IMR-90 (cell line): Measurements from ENCODE around the gene BTF3. TPM values are rescaled to one million over a fixed set of nuclear protein-coding genes. Genes with fewer than 3 reads are reported as not detected.
A peak's percentile ranks its signal among the peaks of the same experiment; 100 is the strongest.

Experiments used
- ATAC-seq: fragments of 200-7000 bp; cut with Tn5 transposase; 2 replicates; pipeline ENCODE4 v1.9.1; 2020; ENCODE audit warnings: low read depth, mild to moderate bottlenecking, moderate library complexity
- BruUV-seq: library from RNA; stranded (reverse); fragments of 400-500 nt; replicated peaks from 2 replicates; lab custom pipeline; 2021; lab: Mats Ljungman, UMichigan
- CTCF ChIA-PET: fragments of 300-600 bp; formaldehyde crosslinking; extraction: SDS; loops from one replicate; lab custom pipeline; 2021; ENCODE audit warnings: antibody characterized with exemption; lab: Yijun Ruan, JAX
- POLR2A ChIA-PET: fragments of 300-600 bp; sonication (Branson Sonifier 250); formaldehyde crosslinking; loops from one replicate; lab custom pipeline; 2022; ENCODE audit warnings: antibody characterized with exemption; ENCODE audit not compliant: unreplicated experiment; lab: Charles Lee
- DNase-seq: peaks from one replicate; pipeline ENCODE4 v3.0.0; 2013
- H2AFZ ChIP-seq: replicated peaks from 2 replicates; pipeline ENCODE3; 2013; ENCODE audit warnings: low read length, mild to moderate bottlenecking; ENCODE audit not compliant: poor library complexity
- H2AK5ac ChIP-seq: 2 replicates; pipeline ENCODE4 v1.6.1; 2013; ENCODE audit warnings: low read depth, low read length, inconsistent platforms
- H2AK9ac ChIP-seq: replicated peaks from 2 replicates; pipeline ENCODE3; 2013; ENCODE audit warnings: mild to moderate bottlenecking, low read depth, low read length, moderate library complexity; ENCODE audit not compliant: poor library complexity
- H2BK120ac ChIP-seq: 2 replicates; pipeline ENCODE4 v1.6.1; 2013; ENCODE audit warnings: low read depth, low read length, inconsistent platforms
- H2BK15ac ChIP-seq: 3 replicates; pipeline ENCODE4 v1.6.1; 2013; ENCODE audit warnings: low read depth, low read length, inconsistent platforms
- H2BK20ac ChIP-seq: 2 replicates; pipeline ENCODE4 v1.6.1; 2013; ENCODE audit warnings: low read depth, mild to moderate bottlenecking, inconsistent platforms, low read length, moderate library complexity
- H2BK5ac ChIP-seq: 2 replicates; pipeline ENCODE4 v1.6.1; 2013; ENCODE audit warnings: mild to moderate bottlenecking, low read depth, low read length, inconsistent platforms; ENCODE audit not compliant: poor library complexity, severe bottlenecking
- H3K14ac ChIP-seq: replicated peaks from 2 replicates; pipeline ENCODE4 v1.6.1; 2013; ENCODE audit warnings: low read depth, low read length, inconsistent platforms
- H3K18ac ChIP-seq: 2 replicates; pipeline ENCODE4 v1.6.1; 2013; ENCODE audit warnings: low read depth, low read length, control low read depth
- H3K23ac ChIP-seq: 2 replicates; pipeline ENCODE4 v1.6.1; 2013; ENCODE audit warnings: low read depth, low read length, inconsistent platforms
- H3K27ac ChIP-seq: 2 replicates; pipeline ENCODE4 v1.5.1; 2013; ENCODE audit warnings: mild to moderate bottlenecking, control low read depth, low read length; ENCODE audit not compliant: insufficient read depth
- H3K27me3 ChIP-seq: 2 replicates; pipeline ENCODE4 v1.6.1; 2013; ENCODE audit warnings: low read length; ENCODE audit not compliant: control insufficient read depth, insufficient read depth
- H3K36me3 ChIP-seq: 2 replicates; pipeline ENCODE4 v1.6.1; 2013; ENCODE audit warnings: low read length, mixed read lengths; ENCODE audit not compliant: control insufficient read depth, insufficient read depth
- H3K4ac ChIP-seq: 2 replicates; pipeline ENCODE4 v1.6.1; 2013; ENCODE audit warnings: low read depth, low read length, inconsistent platforms
- H3K4me1 ChIP-seq: 2 replicates; pipeline ENCODE4 v1.6.1; 2013; ENCODE audit warnings: low read length, mixed read lengths; ENCODE audit not compliant: control insufficient read depth, insufficient read depth
- H3K4me2 ChIP-seq: 2 replicates; pipeline ENCODE4 v1.6.1; 2013; ENCODE audit warnings: low read depth, mild to moderate bottlenecking, control low read depth, low read length, moderate library complexity
- H3K4me3 ChIP-seq: 2 replicates; pipeline ENCODE4 v1.5.1; 2013; ENCODE audit warnings: low read depth, mild to moderate bottlenecking, control low read depth, low read length, moderate library complexity; ENCODE audit not compliant: insufficient read depth
- H3K56ac ChIP-seq: 2 replicates; pipeline ENCODE4 v1.6.1; 2013; ENCODE audit warnings: low read length, inconsistent platforms; ENCODE audit not compliant: insufficient read depth; ENCODE audit errors: extremely low read depth
- H3K79me1 ChIP-seq, 2 experiments: 2 replicates each; pipeline ENCODE4 v1.6.1; 2013; ENCODE audit warnings: low read length in 2 of 2, inconsistent platforms in 1 of 2, low read depth in 1 of 2
- H3K9ac ChIP-seq: 2 replicates; pipeline ENCODE4 v1.6.1; 2013; ENCODE audit warnings: low read depth, low read length, control low read depth
- H3K9me1 ChIP-seq: 2 replicates; pipeline ENCODE4 v1.6.1; 2013; ENCODE audit warnings: low read length, inconsistent platforms; ENCODE audit not compliant: insufficient read depth
- H3K9me3 ChIP-seq: 2 replicates; pipeline ENCODE4 v1.6.1; 2013; ENCODE audit warnings: low read length; ENCODE audit not compliant: control insufficient read depth, insufficient read depth
- H4K20me1 ChIP-seq: 2 replicates; pipeline ENCODE4 v1.6.1; 2013; ENCODE audit warnings: low read length, inconsistent platforms; ENCODE audit not compliant: insufficient read depth
- H4K5ac ChIP-seq: 2 replicates; pipeline ENCODE4 v1.6.1; 2013; ENCODE audit warnings: mild to moderate bottlenecking, low read depth, low read length, control low read depth
- H4K8ac ChIP-seq, 2 experiments: 2 replicates each; pipeline ENCODE4 v1.6.1; 2013; ENCODE audit warnings: low read depth in 2 of 2, low read length in 2 of 2, control low read depth in 1 of 2, inconsistent platforms in 1 of 2
- H4K91ac ChIP-seq: 2 replicates; pipeline ENCODE4 v1.6.1; 2013; ENCODE audit warnings: low read depth, low read length, inconsistent platforms; ENCODE audit not compliant: insufficient read depth
- CEBPB ChIP-seq: IDR thresholded peaks from 2 replicates; pipeline ENCODE4 v1.6.1; 2012; ENCODE audit warnings: low read depth, low read length, improper control_type of control experiment
- MAFK ChIP-seq: IDR thresholded peaks from 2 replicates; pipeline ENCODE4 v1.6.1; 2012; ENCODE audit warnings: low read depth, low read length, improper control_type of control experiment
- MAZ ChIP-seq: IDR thresholded peaks from 2 replicates; pipeline ENCODE4 v1.6.1; 2012; ENCODE audit warnings: low read depth, mild to moderate bottlenecking, low read length, improper control_type of control experiment, moderate library complexity, borderline replicate concordance
- MXI1 ChIP-seq: IDR thresholded peaks from 2 replicates; pipeline ENCODE4 v1.6.1; 2012; ENCODE audit warnings: low read depth, mild to moderate bottlenecking, low read length, moderate library complexity, borderline replicate concordance
- NFE2L2 ChIP-seq: fragments of 150-350 bp; IDR thresholded peaks from 2 replicates; pipeline ENCODE4 v1.6.1; 2016; ENCODE audit warnings: low read depth, mild to moderate bottlenecking, low read length
- SMC3 ChIP-seq: fragments of 150-350 bp; IDR thresholded peaks from 2 replicates; pipeline ENCODE4 v1.6.1; 2016; ENCODE audit warnings: low read depth, mild to moderate bottlenecking, antibody characterized with exemption, low read length, moderate library complexity
- WGBS, 2 experiments: methylation state at CpG; one replicate each; pipeline versions ENCODE4 v1.1.5 to v1.1.7; 2013; ENCODE audit warnings: missing lambda C conversion rate in 2 of 2; ENCODE audit not compliant: insufficient read length in 1 of 2; ENCODE audit errors: extremely low coverage in 2 of 2; 5-methylcytosine and 5-hydroxymethylcytosine counted together
- dilution Hi-C: fragments of 300-500 bp; cut with HindIII; formaldehyde crosslinking; loops from one replicate; pipeline ENCODE4 v1.14.3; 2018; ENCODE audit warnings: low sequenced_read_pairs; ENCODE audit not compliant: unreplicated experiment
- in situ Hi-C: fragments of 300-500 bp; cut with MboI; formaldehyde crosslinking; loops from 3 replicates; pipeline ENCODE4 v1.14.3; 2019; ENCODE audit warnings: low sequenced_read_pairs, inconsistent platforms, mixed read lengths
- intact Hi-C: fragments of 100-400 bp; cut with micrococcal nuclease; formaldehyde crosslinking; loops from 2 replicates; pipeline ENCODE4 v1.10.0; 2022
- polyA plus RNA-seq, 3 experiments: library from polyadenylated mRNA; depleted of rRNA; stranded (reverse); fragments of >200 nt; gene quantifications; 2 replicates each; pipeline ENCODE4 v1.2.3, GENCODE V29; 2012; ENCODE audit warnings: low replicate concordance in 1 of 3
- total RNA-seq: library from RNA; depleted of rRNA; stranded (reverse); fragments of >200 nt; gene quantifications from 2 replicates; pipeline ENCODE4 v1.2.3, GENCODE V29; 2012

BTF3 gene
- total and polyA plus RNA-seq, 2 of the 4 experiments (the other 2 are of a cell fraction), result 225 to 443 TPM

- Histone ChIP-seq H4K5ac (no peak overlapping the region), H3K9me3 (no peaks in the 10 kb centered on the region), H3K36me3 (no peaks in the 10 kb centered on the region), H2BK5ac (no peak overlapping the region), H2AK9ac (no peak overlapping the region), H2BK15ac (no peak overlapping the region), H3K9me1 (no peaks in the 10 kb centered on the region; the same call in 1 of the 2 replicates), H3K18ac (no peak overlapping the region), H3K23ac (no peak overlapping the region), H3K9ac (no peak overlapping the region), H3K4me1 (no peaks in the 10 kb centered on the region; the same call in 1 of the 2 replicates), H3K56ac (no peak overlapping the region), H3K4ac (no peak overlapping the region), H4K8ac (no peak overlapping the region), H2BK20ac (no peak overlapping the region), H3K4me2 (no peak overlapping the region), H3K27ac (no peak overlapping the region), H3K79me1 (peaks cover 0 to 8% of the 10 kb centered on the region in 2 experiments; a peak in 2 of 4 replicates), H3K27me3 (peaks cover 8% of the 10 kb centered on the region), H2AK5ac (no peak overlapping the region), H2BK120ac (peak overlapping the region; percentile 73; the same call in 1 of the 2 replicates), H4K20me1 (no peaks in the 10 kb centered on the region), H2AFZ (no peak overlapping the region), H4K91ac (no peak overlapping the region), H3K14ac (no peak overlapping the region), H3K4me3 (no peak overlapping the region)
- intact Hi-C loops, result loop anchor here (5.0 to 10.0 kb wide), 2 partner anchors 495 to 527 kb away; partner anchors contain the start of gene FCHO2
- no peak for ATAC-seq
- dilution Hi-C loops, result no loop called here
- no TSS peak for BruUV-seq
- DNase-seq, result no peak
- TF ChIP-seq MXI1, result no peak
- no peak for TF ChIP-seq NFE2L2
- no peak for TF ChIP-seq SMC3
- TF ChIP-seq MAZ, result no peak
- peak; percentile 52 for TF ChIP-seq CEBPB
- no peak for TF ChIP-seq MAFK
- CTCF ChIA-PET, result no interaction called here
- WGBS, 2 experiments, result no CpG with 5 or more reads among the region's 6 CpGs
- in situ Hi-C loops, result no loop called here
- POLR2A ChIA-PET, result no interaction called here
Measured at GRCh38 chr5:73452215-73452614, 46.0 kb upstream of the BTF3 start.
